Neural cell (in vitro differentiated cells): ENCODE data around the gene CSMD2. TPM values are rescaled to one million over a fixed set of nuclear protein-coding genes. Genes with fewer than 3 reads are reported as not detected.

ENCODE experiments used
- H2AFZ ChIP-seq: fragments of 200-600, 300-800 bp; sonication (generic), shearing (Covaris generic); 2 replicates; pipeline ENCODE4 v1.6.0; 2014; ENCODE audit warnings: low read depth, mild to moderate bottlenecking, antibody characterized with exemption, low read length, moderate library complexity
- H3F3A ChIP-seq: fragments of 200-600 bp; shearing (Covaris generic); 2 replicates; pipeline ENCODE4 v1.6.1; 2016; ENCODE audit warnings: mild to moderate bottlenecking, moderate library complexity, mixed read lengths, antibody characterized with exemption, low read length; ENCODE audit not compliant: insufficient read depth, poor library complexity, severe bottlenecking
- H3K27ac ChIP-seq: fragments of 200-600, 300-800 bp; sonication (generic), shearing (Covaris generic); 2 replicates; pipeline ENCODE4 v1.5.1; 2014; ENCODE audit warnings: mild to moderate bottlenecking, low read length, moderate library complexity
- H3K27me3 ChIP-seq: fragments of 300-800, 200-600 bp; sonication (generic), shearing (Covaris generic); 2 replicates; pipeline ENCODE4 v1.6.0; 2014; ENCODE audit warnings: mild to moderate bottlenecking, low read depth, low read length, moderate library complexity; ENCODE audit not compliant: insufficient read depth
- H3K36me3 ChIP-seq: fragments of 300-800, 200-600 bp; sonication (generic), shearing (Covaris generic); 2 replicates; pipeline ENCODE4 v1.5.1; 2014; ENCODE audit warnings: mild to moderate bottlenecking, antibody characterized with exemption, low read length, moderate library complexity; ENCODE audit not compliant: insufficient read depth
- H3K4me2 ChIP-seq: fragments of 300-800, 200-600 bp; sonication (generic), shearing (Covaris generic); 2 replicates; pipeline ENCODE4 v1.6.0; 2014; ENCODE audit warnings: mild to moderate bottlenecking, low read length
- H3K4me3 ChIP-seq: fragments of 300-800, 200-600 bp; sonication (generic), shearing (Covaris generic); 2 replicates; pipeline ENCODE4 v1.5.1; 2014; ENCODE audit warnings: mild to moderate bottlenecking, low read length, moderate library complexity
- H3K79me2 ChIP-seq: fragments of 200-600 bp; shearing (Covaris generic); replicated peaks from 2 replicates; pipeline ENCODE4 v1.6.0; 2014; ENCODE audit warnings: mild to moderate bottlenecking, low read length, moderate library complexity; ENCODE audit not compliant: insufficient read depth
- H3K9ac ChIP-seq: fragments of 300-800, 200-600 bp; sonication (generic), shearing (Covaris generic); 2 replicates; pipeline ENCODE4 v1.6.1; 2016; ENCODE audit warnings: mild to moderate bottlenecking, low read length, mixed read lengths
- H3K9me2 ChIP-seq: fragments of 200-600 bp; shearing (Covaris generic); 2 replicates; pipeline ENCODE4 v1.6.1; 2016; ENCODE audit warnings: mild to moderate bottlenecking, low read length, mixed read lengths; ENCODE audit not compliant: insufficient read depth
- H3K9me3 ChIP-seq: fragments of 200-600, 300-800 bp; sonication (generic), shearing (Covaris generic); 2 replicates; pipeline ENCODE4 v1.6.1; 2016; ENCODE audit warnings: mild to moderate bottlenecking, mixed run types, low read length, moderate library complexity, mixed read lengths
- H4K20me1 ChIP-seq: fragments of 200-600 bp; shearing (Covaris generic); 2 replicates; pipeline ENCODE4 v1.6.1; 2016; ENCODE audit warnings: mild to moderate bottlenecking, mixed run types; ENCODE audit not compliant: insufficient read depth
- EP300 ChIP-seq: fragments of 450-650 bp; conservative IDR thresholded peaks from 2 replicates; pipeline ENCODE4 v1.6.1; 2014; ENCODE audit warnings: antibody characterized with exemption, mild to moderate bottlenecking, moderate library complexity; ENCODE audit not compliant: poor library complexity, severe bottlenecking
- EZH2 ChIP-seq: fragments of 200-600, 300-800 bp; shearing (Covaris generic), sonication (generic); IDR thresholded peaks from 2 replicates; pipeline ENCODE4 v1.6.1; 2014; ENCODE audit warnings: antibody characterized with exemption, low read length, borderline replicate concordance, mild to moderate bottlenecking; ENCODE audit not compliant: insufficient read depth, poor library complexity, severe bottlenecking
- MXI1 ChIP-seq: fragments of 450-650 bp; conservative IDR thresholded peaks from 2 replicates; pipeline ENCODE4 v1.6.1; 2014; ENCODE audit warnings: antibody characterized with exemption, mild to moderate bottlenecking; ENCODE audit not compliant: poor library complexity, severe bottlenecking
- POLR2AphosphoS5 ChIP-seq: IDR thresholded peaks from 2 replicates; pipeline ENCODE4 v1.6.1; 2012
- RAD21 ChIP-seq: fragments of 450-650 bp; conservative IDR thresholded peaks from 2 replicates; pipeline ENCODE4 v1.6.1; 2014; ENCODE audit warnings: antibody characterized with exemption, mild to moderate bottlenecking, moderate library complexity
- SMC3 ChIP-seq: fragments of 450-650 bp; conservative IDR thresholded peaks from 2 replicates; pipeline ENCODE4 v1.6.1; 2014; ENCODE audit warnings: antibody characterized with exemption, mild to moderate bottlenecking, moderate library complexity; ENCODE audit not compliant: poor library complexity
- TAF1 ChIP-seq: IDR thresholded peaks from 2 replicates; pipeline ENCODE4 v1.6.1; 2012; ENCODE audit warnings: low read depth
- polyA plus RNA-seq: library from polyadenylated mRNA; depleted of rRNA; stranded (reverse); fragments of >200 nt; gene quantifications from 2 replicates; pipeline ENCODE4 v1.2.3, GENCODE V29; 2014
- TF ChIP-seq, protein P1 (sequence below): fragments of 450-650 bp; IDR thresholded peaks from 2 replicates; pipeline ENCODE4 v1.5.1; 2014; ENCODE audit warnings: antibody characterized with exemption, mild to moderate bottlenecking, moderate library complexity; ENCODE audit not compliant: poor library complexity, severe bottlenecking
- TF ChIP-seq, protein P2 (sequence below): IDR thresholded peaks from 2 replicates; pipeline ENCODE4 v1.6.1; 2012; ENCODE audit warnings: borderline replicate concordance

CSMD2 gene
- polyA plus RNA-seq, 1 donor from 2014 or later: 9.6 TPM

DNA sequence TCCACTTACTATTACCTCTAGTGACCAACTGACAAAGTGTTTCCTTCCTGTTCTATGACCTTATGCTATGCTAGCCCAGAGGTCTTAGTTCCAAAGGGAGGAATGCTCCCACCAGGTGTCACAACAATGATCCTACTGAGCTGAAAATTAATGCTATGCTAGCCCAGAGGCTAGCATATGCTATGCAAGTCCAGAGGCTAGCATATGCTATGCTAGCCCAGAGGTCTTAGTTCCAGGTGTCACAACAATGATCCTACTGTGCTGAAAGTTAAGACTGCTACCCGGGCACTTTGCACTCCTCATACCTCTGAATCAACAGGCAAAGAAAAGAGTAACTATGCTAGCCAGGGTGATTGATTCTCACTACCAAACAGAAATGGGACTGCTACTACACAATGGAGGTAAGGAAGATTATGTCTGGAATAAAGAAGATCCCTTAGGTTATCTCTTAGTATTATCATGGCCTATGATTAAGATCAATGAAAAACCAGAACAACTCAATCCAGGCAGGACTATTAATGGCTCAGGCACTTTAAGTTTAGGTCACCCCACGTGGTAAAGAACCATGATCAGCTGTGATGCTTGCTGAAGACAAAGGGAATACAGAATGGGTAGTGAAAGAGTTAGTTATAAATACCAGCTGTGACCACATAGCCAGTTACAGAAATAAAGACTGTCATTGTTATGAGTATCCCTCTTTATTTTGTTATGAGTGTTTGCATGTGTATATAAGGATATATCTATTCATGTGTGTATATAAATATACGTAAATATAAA, 114.1 kb downstream of the CSMD2 start:
- Histone ChIP-seq H3F3A (no peaks in the 10 kb centered on the region), H3K27ac (no peak overlapping the region), H3K36me3 (no peaks in the 10 kb centered on the region), H3K9me3 (peaks cover 8% of the 10 kb centered on the region), H3K27me3 (no peaks in the 10 kb centered on the region), H3K4me2 (no peak overlapping the region), H3K79me2 (no peaks in the 10 kb centered on the region), H3K9ac (no peak overlapping the region), H4K20me1 (no peaks in the 10 kb centered on the region), H2AFZ (no peak overlapping the region), H3K4me3 (no peak overlapping the region), H3K9me2 (no peaks in the 10 kb centered on the region)
- no peak for TF ChIP-seq POLR2AphosphoS5
- TF ChIP-seq EP300: no peak
- TF ChIP-seq EZH2: no peak
- TF ChIP-seq RAD21: no peak
- no peak for TF ChIP-seq SMC3
- TF ChIP-seq, protein P1, sequence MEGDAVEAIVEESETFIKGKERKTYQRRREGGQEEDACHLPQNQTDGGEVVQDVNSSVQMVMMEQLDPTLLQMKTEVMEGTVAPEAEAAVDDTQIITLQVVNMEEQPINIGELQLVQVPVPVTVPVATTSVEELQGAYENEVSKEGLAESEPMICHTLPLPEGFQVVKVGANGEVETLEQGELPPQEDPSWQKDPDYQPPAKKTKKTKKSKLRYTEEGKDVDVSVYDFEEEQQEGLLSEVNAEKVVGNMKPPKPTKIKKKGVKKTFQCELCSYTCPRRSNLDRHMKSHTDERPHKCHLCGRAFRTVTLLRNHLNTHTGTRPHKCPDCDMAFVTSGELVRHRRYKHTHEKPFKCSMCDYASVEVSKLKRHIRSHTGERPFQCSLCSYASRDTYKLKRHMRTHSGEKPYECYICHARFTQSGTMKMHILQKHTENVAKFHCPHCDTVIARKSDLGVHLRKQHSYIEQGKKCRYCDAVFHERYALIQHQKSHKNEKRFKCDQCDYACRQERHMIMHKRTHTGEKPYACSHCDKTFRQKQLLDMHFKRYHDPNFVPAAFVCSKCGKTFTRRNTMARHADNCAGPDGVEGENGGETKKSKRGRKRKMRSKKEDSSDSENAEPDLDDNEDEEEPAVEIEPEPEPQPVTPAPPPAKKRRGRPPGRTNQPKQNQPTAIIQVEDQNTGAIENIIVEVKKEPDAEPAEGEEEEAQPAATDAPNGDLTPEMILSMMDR: no peak
- TF ChIP-seq, protein P2, sequence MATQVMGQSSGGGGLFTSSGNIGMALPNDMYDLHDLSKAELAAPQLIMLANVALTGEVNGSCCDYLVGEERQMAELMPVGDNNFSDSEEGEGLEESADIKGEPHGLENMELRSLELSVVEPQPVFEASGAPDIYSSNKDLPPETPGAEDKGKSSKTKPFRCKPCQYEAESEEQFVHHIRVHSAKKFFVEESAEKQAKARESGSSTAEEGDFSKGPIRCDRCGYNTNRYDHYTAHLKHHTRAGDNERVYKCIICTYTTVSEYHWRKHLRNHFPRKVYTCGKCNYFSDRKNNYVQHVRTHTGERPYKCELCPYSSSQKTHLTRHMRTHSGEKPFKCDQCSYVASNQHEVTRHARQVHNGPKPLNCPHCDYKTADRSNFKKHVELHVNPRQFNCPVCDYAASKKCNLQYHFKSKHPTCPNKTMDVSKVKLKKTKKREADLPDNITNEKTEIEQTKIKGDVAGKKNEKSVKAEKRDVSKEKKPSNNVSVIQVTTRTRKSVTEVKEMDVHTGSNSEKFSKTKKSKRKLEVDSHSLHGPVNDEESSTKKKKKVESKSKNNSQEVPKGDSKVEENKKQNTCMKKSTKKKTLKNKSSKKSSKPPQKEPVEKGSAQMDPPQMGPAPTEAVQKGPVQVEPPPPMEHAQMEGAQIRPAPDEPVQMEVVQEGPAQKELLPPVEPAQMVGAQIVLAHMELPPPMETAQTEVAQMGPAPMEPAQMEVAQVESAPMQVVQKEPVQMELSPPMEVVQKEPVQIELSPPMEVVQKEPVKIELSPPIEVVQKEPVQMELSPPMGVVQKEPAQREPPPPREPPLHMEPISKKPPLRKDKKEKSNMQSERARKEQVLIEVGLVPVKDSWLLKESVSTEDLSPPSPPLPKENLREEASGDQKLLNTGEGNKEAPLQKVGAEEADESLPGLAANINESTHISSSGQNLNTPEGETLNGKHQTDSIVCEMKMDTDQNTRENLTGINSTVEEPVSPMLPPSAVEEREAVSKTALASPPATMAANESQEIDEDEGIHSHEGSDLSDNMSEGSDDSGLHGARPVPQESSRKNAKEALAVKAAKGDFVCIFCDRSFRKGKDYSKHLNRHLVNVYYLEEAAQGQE: no peak
- no peak for TF ChIP-seq TAF1
- no peak for TF ChIP-seq MXI1

DNA sequence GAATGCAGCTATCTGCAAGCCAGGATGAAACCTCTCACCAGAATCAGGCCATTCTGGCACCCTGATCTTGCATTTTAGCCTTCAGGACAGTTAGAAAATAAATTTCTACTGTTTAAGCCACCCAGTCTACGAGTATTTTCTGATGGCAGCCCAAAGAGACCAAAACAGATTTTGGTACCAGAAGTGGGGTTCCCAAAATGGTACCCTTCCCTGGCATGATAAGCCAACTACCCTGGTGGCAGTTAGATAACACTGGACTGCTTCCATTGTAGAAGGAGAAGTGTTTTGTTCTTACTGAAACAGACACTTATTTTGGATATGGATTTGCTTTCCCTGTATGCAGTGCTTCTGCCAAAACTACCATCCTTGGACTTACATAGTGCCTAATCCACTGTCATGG, 115.0 kb downstream of the CSMD2 start:
- Histone ChIP-seq H3K9me2 (no peaks in the 10 kb centered on the region), H3K27me3 (no peaks in the 10 kb centered on the region), H3F3A (no peaks in the 10 kb centered on the region), H3K36me3 (no peaks in the 10 kb centered on the region), H3K27ac (no peak overlapping the region), H2AFZ (no peak overlapping the region), H3K9ac (no peak overlapping the region), H3K79me2 (no peaks in the 10 kb centered on the region), H4K20me1 (no peaks in the 10 kb centered on the region), H3K9me3 (peaks cover 8% of the 10 kb centered on the region), H3K4me2 (no peak overlapping the region), H3K4me3 (no peak overlapping the region)
- TF ChIP-seq TAF1: no peak
- no peak for TF ChIP-seq EZH2
- TF ChIP-seq EP300: no peak
- TF ChIP-seq, protein P1: no peak
- TF ChIP-seq RAD21: no peak
